GM18511 (cell line): ENCODE results near the gene LCN6.

Experiments
- ATAC-seq: cut with Tn5 transposase; IDR thresholded peaks from one replicate; pipeline ENCODE4 v1.9.1; 2021; ENCODE audit warnings: mild to moderate bottlenecking, moderate library complexity; ENCODE audit not compliant: unreplicated experiment

LCN6 gene

GRCh38 chr9:136726631-136727191 is 21.6 kb downstream of the LCN6 start:
- no peak for ATAC-seq

GRCh38 chr9:136726118-136726517 is 22.2 kb downstream of the LCN6 start:
- ATAC-seq = no peak

GRCh38 chr9:136725612-136726011 is 22.7 kb downstream of the LCN6 start:
- no peak for ATAC-seq

- no peak for ATAC-seq
These were observed 23.6 kb downstream of the LCN6 start for GRCh38 chr9:136724772-136725171.

GRCh38 chr9:136723989-136724388 is 24.3 kb downstream of the LCN6 start:
- no peak for ATAC-seq

GRCh38 chr9:136723362-136723976 is 24.9 kb downstream of the LCN6 start:
- no peak for ATAC-seq

- no peak for ATAC-seq
These were observed 25.4 kb downstream of the LCN6 start for GRCh38 chr9:136722969-136723356.

- no peak for ATAC-seq
These were observed 26.0 kb downstream of the LCN6 start for GRCh38 chr9:136722093-136722968.

GRCh38 chr9:136721339-136722092 is 26.8 kb downstream of the LCN6 start:
- no peak for ATAC-seq

GRCh38 chr9:136720898-136721338 is 27.4 kb downstream of the LCN6 start:
- no peak for ATAC-seq

- ATAC-seq = no peak
These were observed 28.0 kb downstream of the LCN6 start for GRCh38 chr9:136720251-136720897.

- ATAC-seq = no peak
These were observed 29.0 kb downstream of the LCN6 start for GRCh38 chr9:136719195-136719880.

- ATAC-seq = no peak
These were observed 29.8 kb downstream of the LCN6 start for GRCh38 chr9:136718345-136719194.

- ATAC-seq = no peak
These were observed 30.9 kb downstream of the LCN6 start for GRCh38 chr9:136717399-136717798.

GRCh38 chr9:136714893-136715274 is 33.4 kb downstream of the LCN6 start:
- ATAC-seq = no peak

- ATAC-seq = no peak
These were observed 34.0 kb downstream of the LCN6 start for GRCh38 chr9:136714096-136714892.

GRCh38 chr9:136713550-136713949 is 34.8 kb downstream of the LCN6 start:
- no peak for ATAC-seq
